Cerebellar cortex (tissue), 1 donor: Measurements from ENCODE around the gene PRKAG3.
"Not testable (repeated sequence)": the region's sequence is repeated elsewhere in the genome, so short reads cannot be mapped to it uniquely, and the experiment has no call there.

Source experiments
- DNase-seq: peaks from one replicate; pipeline ENCODE4 v3.0.0-alpha.2; 2015; ENCODE audit warnings: low spot score

The PRKAG3 gene

GRCh38 chr2:218781691-218782527, 49.7 kb downstream of the PRKAG3 start, which contains the start of gene CYP27A1:
CYP27A1 (plus strand) TSS chr2:218782147; CDS start chr2:218782183, 36 bp downstream.
- DNase-seq = no peak

GRCh38 chr2:218780851-218781690, 50.5 kb downstream of the PRKAG3 start:
- no peak for DNase-seq

GRCh38 chr2:218780046-218780445, 51.6 kb downstream of the PRKAG3 start:
- DNase-seq = no peak

GRCh38 chr2:218777276-218777990, 54.2 kb downstream of the PRKAG3 start:
- DNase-seq = no peak

- no peak for DNase-seq
These were observed 55.1 kb downstream of the PRKAG3 start for GRCh38 chr2:218776488-218776887.

- no peak for DNase-seq
These were observed 57.7 kb downstream of the PRKAG3 start for GRCh38 chr2:218773881-218774280.

- not testable (repeated sequence) for DNase-seq
These were observed 58.8 kb downstream of the PRKAG3 start for GRCh38 chr2:218772759-218773158.
